ENCODE data around the gene MRPL28.
A peak's percentile ranks its signal among the peaks of the same experiment; 100 is the strongest.

Gene MRPL28

DNA sequence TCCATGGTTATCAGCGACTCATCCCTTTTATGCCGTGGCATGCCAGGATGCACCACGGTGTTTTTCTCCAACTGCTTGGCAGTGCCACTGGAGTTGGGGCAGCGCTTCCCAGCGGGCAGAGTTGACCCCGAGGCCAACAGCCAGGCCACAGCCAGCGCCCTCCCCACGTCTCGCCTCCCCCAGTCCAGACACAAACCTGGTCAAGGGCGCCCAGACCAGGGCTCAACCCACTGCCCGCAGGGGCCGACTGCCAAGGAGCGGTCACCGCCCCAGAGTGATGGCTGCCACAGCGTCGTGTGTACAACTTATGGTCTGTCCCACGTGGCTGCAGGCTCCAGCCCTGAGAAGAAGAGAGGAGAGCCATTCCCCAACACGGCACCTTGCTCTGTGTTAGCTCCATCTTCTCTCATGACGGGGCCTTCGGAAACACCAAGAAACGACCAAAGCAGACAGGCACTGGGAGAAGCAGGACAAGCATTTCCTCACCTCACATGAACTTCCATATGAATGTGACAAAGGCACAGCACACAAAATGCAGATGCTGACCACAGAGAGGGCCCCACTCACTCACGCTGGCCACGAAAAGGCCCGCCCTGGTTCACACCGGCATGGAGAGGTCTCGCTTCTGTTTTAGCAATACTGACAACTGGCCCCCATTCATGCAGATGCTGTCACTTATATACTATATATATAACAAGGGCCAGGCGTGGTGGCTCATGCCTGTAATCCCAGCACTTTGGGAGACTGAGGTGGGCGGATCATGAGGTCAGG, 44.8 kb downstream of the MRPL28 start:
- ATAC-seq (replicated peaks) (no peak), DNase-seq (no peak)
- Mint-ChIP-seq H3K36me3 (ENCODE audit: insufficient read depth) (peaks cover 60% of the 10 kb centered on the region), H3K27me3 (no peaks in the 10 kb centered on the region), H3K9me3 (no peaks in the 10 kb centered on the region), H3K4me3 (peak overlapping the region; percentile 74 to 80), H3K27ac (peak overlapping the region; percentile 89 to 93), H3K4me1 (ENCODE audit: low read depth in 2 of 2) (peaks cover 55 to 57% of the 10 kb centered on the region in 2 donors)

DNA sequence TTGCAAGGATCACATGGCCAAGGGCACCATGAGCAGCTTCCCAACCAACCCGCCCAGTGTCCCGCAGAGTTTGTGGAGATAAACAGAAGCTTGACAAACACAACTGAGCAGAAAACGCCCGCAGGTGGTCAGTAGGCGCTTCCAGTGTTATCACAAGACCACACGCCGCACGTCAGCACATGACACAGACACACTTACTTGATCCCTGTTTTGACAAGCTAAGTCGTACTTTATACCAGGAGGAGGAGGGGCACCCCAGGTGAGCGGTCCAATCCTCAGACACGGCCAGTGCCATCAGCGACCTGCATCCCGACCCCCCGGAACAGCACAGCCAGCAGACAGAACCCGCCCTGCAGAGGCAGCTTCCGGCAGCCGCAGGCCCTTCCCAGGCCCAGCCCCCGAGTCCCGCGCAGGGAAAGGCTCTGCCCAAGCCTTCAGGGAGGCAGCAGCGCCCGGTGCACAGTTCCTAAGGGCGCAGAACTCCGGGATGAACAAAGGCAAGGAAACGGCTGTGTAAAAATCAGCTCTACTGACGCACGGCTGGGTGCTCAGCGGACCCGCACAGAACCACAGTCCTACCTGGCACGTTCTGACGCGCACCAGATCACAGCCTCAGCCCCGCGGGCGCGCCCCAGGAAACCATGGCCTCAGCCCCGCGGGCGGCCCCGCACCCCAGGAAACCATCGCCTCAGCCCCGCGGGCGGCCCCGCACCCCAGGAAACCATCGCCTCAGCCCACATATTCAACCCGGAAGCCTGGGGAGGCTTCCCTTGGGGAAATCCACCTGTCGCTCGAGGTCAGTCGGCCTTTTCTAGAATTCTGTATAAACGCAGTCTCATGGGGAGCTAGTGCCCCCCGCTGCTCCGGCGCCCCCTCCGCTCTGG, 45.6 kb downstream of the MRPL28 start:
- ATAC-seq (replicated peaks) (peak; percentile 70), DNase-seq (peak; percentile 78 to 85 (median 83))
- H3K27me3 Mint-ChIP-seq: no peaks in the 10 kb centered on the region
- peaks cover 55 to 56% of the 10 kb centered on the region in 2 donors for H3K4me1 Mint-ChIP-seq (ENCODE audit: low read depth in 2 of 2)
- peak overlapping the region; percentile 89 to 93 for H3K27ac Mint-ChIP-seq
- peaks cover 58% of the 10 kb centered on the region for H3K36me3 Mint-ChIP-seq (ENCODE audit: insufficient read depth)
- H3K4me3 Mint-ChIP-seq: peak overlapping the region; percentile 74 to 80
- H3K9me3 Mint-ChIP-seq: no peaks in the 10 kb centered on the region

DNA sequence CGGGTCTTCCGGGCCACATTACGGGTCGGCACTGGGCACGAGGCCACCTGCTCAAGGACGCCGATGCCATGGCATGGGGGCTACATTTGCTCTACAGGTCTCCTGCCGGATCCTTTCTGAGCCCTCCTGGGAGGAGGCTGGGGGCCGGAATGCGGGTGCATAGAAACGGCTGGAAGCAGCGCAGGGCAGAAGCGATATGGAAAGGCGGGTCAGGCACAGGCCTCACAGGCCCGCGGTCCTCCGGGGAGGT, 46.2 kb downstream of the MRPL28 start:
- ATAC-seq (replicated peaks) (no peak), DNase-seq (no peak)
- Mint-ChIP-seq H3K27ac (peak overlapping the region; percentile 89 to 93), H3K4me3 (peak overlapping the region; percentile 74 to 80), H3K9me3 (no peaks in the 10 kb centered on the region), H3K36me3 (ENCODE audit: insufficient read depth) (peaks cover 56% of the 10 kb centered on the region), H3K4me1 (ENCODE audit: low read depth in 2 of 2) (peaks cover 57 to 58% of the 10 kb centered on the region in 2 donors), H3K27me3 (no peaks in the 10 kb centered on the region)

DNA sequence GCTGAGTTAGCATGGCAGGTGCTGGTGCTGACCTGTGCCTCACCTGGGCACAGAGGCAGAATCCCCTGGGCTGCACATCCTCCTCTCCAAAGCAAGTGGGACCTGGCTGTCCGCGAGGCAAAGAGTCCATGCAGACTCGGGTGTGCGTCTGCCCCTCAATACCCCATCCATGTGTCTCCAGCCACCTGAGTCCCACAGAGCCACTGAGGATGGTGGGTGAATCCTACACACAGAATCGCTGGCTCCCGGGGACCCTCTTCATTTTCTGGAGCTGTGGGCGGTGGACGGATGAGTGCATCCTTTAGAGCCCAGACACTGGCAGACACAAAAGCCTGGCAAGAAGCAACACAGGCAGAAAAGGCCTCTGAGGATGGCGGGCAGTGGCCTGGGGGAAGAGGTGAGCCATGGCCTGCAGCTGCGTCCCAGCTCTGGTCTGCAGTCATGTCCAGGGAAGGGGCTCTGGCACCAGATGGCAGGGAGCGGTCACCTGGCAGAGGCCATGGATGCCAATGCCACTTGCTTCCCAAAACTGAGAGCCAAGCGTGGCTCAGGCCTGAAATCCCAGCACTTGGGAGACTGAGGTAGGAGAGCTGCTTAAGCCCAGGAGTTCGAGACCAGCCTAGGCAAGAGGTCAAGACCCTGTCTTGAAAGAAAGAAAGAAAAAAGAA, 47.7 kb downstream of the MRPL28 start:
- no peaks in the 10 kb centered on the region for H3K27me3 Mint-ChIP-seq
- DNase-seq (no peak), ATAC-seq (replicated peaks) (no peak)
- no peaks in the 10 kb centered on the region for H3K9me3 Mint-ChIP-seq
- peak overlapping the region in 1 of 2 donors; percentile 80 for H3K4me3 Mint-ChIP-seq
- peaks cover 62 to 66% of the 10 kb centered on the region in 2 donors for H3K4me1 Mint-ChIP-seq (ENCODE audit: low read depth in 2 of 2)
- H3K36me3 Mint-ChIP-seq (ENCODE audit: insufficient read depth): peaks cover 52% of the 10 kb centered on the region
- H3K27ac Mint-ChIP-seq: peak overlapping the region; percentile 38 to 93

DNA sequence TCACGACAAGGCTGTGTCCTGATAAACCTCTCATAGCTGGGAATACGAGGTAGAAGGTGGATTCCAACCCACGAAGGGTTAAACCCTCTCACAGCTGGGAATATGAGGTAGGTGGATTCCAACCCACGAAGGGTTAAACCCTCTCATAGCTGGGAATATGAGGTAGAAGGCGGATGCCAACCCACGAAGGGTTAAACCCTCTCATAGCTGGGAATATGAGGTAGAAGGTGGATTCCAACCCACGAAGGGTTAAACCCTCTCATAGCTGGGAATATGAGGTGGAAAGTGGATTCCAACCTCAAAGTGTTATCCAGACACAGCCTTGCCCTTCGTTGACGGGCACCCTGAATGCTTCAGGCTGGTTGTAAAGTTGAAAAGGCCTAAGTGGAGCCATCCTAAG, 48.8 kb downstream of the MRPL28 start:
- no peaks in the 10 kb centered on the region for H3K9me3 Mint-ChIP-seq
- ATAC-seq (replicated peaks) (no peak), DNase-seq (no peak)
- peaks cover 60 to 62% of the 10 kb centered on the region in 2 donors for H3K4me1 Mint-ChIP-seq (ENCODE audit: low read depth in 2 of 2)
- H3K36me3 Mint-ChIP-seq (ENCODE audit: insufficient read depth): peaks cover 41% of the 10 kb centered on the region
- no peaks in the 10 kb centered on the region for H3K27me3 Mint-ChIP-seq
- peak overlapping the region in 1 of 2 donors; percentile 38 for H3K27ac Mint-ChIP-seq
- no peak overlapping the region for H3K4me3 Mint-ChIP-seq

DNA sequence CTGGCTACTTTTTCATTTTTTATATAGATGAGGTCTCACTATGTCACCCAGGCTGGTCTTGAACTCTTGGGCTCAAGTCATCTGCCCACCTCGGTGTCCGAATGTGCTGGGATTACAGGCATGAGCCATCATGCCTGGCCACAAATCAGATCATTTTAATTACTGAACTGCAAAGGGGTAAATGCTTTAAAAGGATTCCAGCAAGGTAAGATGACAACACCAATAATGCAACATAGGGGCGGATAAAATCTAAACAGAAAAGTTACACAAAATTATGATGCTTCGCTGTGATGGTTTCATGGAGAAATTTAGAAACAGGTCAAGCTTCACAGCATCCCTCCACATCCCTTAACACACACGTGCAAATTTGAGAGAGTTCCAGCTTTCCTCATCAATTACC, 50.1 kb downstream of the MRPL28 start:
- DNase-seq (no peak), ATAC-seq (replicated peaks) (no peak)
- H3K27me3 Mint-ChIP-seq: no peaks in the 10 kb centered on the region
- H3K36me3 Mint-ChIP-seq (ENCODE audit: insufficient read depth): peaks cover 34% of the 10 kb centered on the region
- H3K27ac Mint-ChIP-seq: peak overlapping the region; percentile 9 to 49
- peaks cover 52 to 56% of the 10 kb centered on the region in 2 donors for H3K4me1 Mint-ChIP-seq (ENCODE audit: low read depth in 2 of 2)
- H3K9me3 Mint-ChIP-seq: no peaks in the 10 kb centered on the region
- no peak overlapping the region for H3K4me3 Mint-ChIP-seq

DNA sequence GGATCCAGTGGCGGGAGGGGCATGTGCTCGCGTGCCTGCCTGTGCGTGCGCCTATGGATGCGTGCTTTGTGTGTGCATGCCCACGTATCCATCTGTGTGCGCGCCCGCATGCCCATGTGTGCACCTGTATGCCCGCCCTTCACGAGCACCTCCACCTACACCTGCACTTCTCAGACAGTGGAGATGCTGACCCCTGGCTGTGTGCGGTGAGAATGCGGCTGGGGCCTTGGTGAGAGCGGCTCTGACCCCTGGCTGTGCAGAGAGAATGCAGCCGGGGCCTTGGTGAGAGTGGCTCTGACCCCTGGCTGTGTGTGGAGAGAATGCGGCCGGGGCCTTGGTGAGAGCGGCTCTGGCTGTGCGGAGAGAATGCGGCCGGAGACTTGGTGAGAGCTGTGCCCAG, 51.7 kb downstream of the MRPL28 start:
- no peak for ATAC-seq (replicated peaks)
- Mint-ChIP-seq H3K27me3 (no peaks in the 10 kb centered on the region), H3K4me3 (no peak overlapping the region), H3K9me3 (no peaks in the 10 kb centered on the region), H3K4me1 (ENCODE audit: low read depth in 2 of 2) (peaks cover 47 to 49% of the 10 kb centered on the region in 2 donors), H3K36me3 (ENCODE audit: insufficient read depth) (peaks cover 29% of the 10 kb centered on the region), H3K27ac (peak overlapping the region in 1 of 2 donors; percentile 75)
- no peak for DNase-seq

DNA sequence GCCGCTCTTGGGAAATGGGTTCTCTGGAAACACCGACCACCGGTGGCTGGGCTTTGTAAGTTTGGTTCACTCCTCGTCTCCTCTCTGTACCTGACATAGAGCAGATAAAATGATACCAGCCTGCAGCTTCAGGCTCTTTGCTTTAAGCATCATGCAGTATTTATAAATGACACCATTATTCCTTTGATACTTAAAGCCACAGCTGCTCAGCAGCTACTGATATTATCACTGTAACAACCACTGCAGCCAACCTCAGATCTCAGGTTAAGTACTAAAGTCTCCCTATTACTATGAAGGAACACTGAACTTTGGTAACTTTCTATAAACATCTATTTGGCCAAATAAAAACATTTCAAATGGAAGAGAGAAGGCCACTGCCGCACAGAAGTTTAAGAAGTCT, 52.8 kb downstream of the MRPL28 start:
- Mint-ChIP-seq H3K9me3 (no peaks in the 10 kb centered on the region), H3K4me1 (ENCODE audit: low read depth in 2 of 2) (peaks cover 41 to 42% of the 10 kb centered on the region in 2 donors), H3K27me3 (no peaks in the 10 kb centered on the region), H3K4me3 (no peak overlapping the region), H3K27ac (peak overlapping the region in 1 of 2 donors; percentile 75), H3K36me3 (ENCODE audit: insufficient read depth) (peaks cover 33% of the 10 kb centered on the region)
- ATAC-seq (replicated peaks) (no peak), DNase-seq (no peak)

All from effector memory CD8-positive, alpha-beta T cell (primary cell).